Naive thymus-derived CD4-positive, alpha-beta T cell (primary cell): Measurements from ENCODE around the gene DTNB. TPM values are rescaled to one million over a fixed set of nuclear protein-coding genes. Genes with fewer than 3 reads are reported as not detected.
"Not testable (repeated sequence)": the region's sequence is repeated elsewhere in the genome, so short reads cannot be mapped to it uniquely, and the experiment has no call there.

ENCODE experiments used
- ATAC-seq: fragments of 150-1000 bp; cut with Tn5 transposase; 2 replicates; pipeline ENCODE4 v1.10.0; 2021; ENCODE audit warnings: mild to moderate bottlenecking, moderate library complexity
- CTCF ChIA-PET: fragments of 350-600 bp; sonication (Branson Sonifier 250); formaldehyde crosslinking; loops from one replicate; lab custom pipeline; 2021; ENCODE audit warnings: antibody characterized with exemption; lab: Charles Lee
- POLR2A ChIA-PET: fragments of 350-600 bp; sonication (Branson Sonifier 250); formaldehyde crosslinking; loops from one replicate; lab custom pipeline; 2021; ENCODE audit warnings: antibody characterized with exemption, inconsistent platforms; lab: Charles Lee
- DNase-seq, 9 donors: peaks; one replicate each; pipeline versions ENCODE4 v3.0.0 to v3.0.0-alpha.2; 2020 to 2022; ENCODE audit warnings: mixed read lengths in 1 of 9
- H3K27ac ChIP-seq: one replicate; pipeline ENCODE4 v1.7.0; 2013; ENCODE audit warnings: mild to moderate bottlenecking, low read depth, low read length, moderate library complexity
- H3K27me3 ChIP-seq, 2 donors: one replicate each; pipeline ENCODE4 v1.7.0; 2013; ENCODE audit warnings: low read length in 2 of 2, mild to moderate bottlenecking in 2 of 2, moderate library complexity in 2 of 2; ENCODE audit not compliant: control insufficient read depth in 2 of 2, insufficient read depth in 2 of 2
- H3K36me3 ChIP-seq, 3 experiments: 1 replicate in 2 of 3; 2 replicates in 1 of 3; pipeline ENCODE4 v1.7.0; 2013; ENCODE audit warnings: low read length in 3 of 3, mild to moderate bottlenecking in 3 of 3, moderate library complexity in 1 of 3; ENCODE audit not compliant: insufficient read depth in 3 of 3, control insufficient read depth in 2 of 3
- H3K4me1 ChIP-seq, 2 donors: one replicate each; pipeline ENCODE4 v1.7.0; 2013; ENCODE audit warnings: low read length in 2 of 2, mild to moderate bottlenecking in 2 of 2, moderate library complexity in 1 of 2; ENCODE audit not compliant: control insufficient read depth in 2 of 2, insufficient read depth in 2 of 2
- H3K4me3 ChIP-seq: 2 replicates; pipeline ENCODE4 v1.7.0; 2013; ENCODE audit warnings: mild to moderate bottlenecking, low read length
- H3K9me3 ChIP-seq, 3 experiments: 1 replicate in 2 of 3; 2 replicates in 1 of 3; pipeline ENCODE4 v1.7.0; 2013; ENCODE audit warnings: low read length in 3 of 3; ENCODE audit not compliant: control insufficient read depth in 2 of 3
- H3K27ac Mint-ChIP-seq, 9 donors: one replicate each; pipeline ENCODE4 v1.8.0; 2020 to 2022; ENCODE audit warnings: mixed read lengths in 9 of 9, mild to moderate bottlenecking in 8 of 9, moderate library complexity in 5 of 9, inconsistent platforms in 2 of 9
- H3K27me3 Mint-ChIP-seq, 5 donors: one replicate each; pipeline ENCODE4 v1.8.0; 2021 to 2022; ENCODE audit warnings: mixed read lengths in 5 of 5, mild to moderate bottlenecking in 1 of 5
- H3K36me3 Mint-ChIP-seq, 5 donors: one replicate each; pipeline ENCODE4 v1.8.0; 2020 to 2022; ENCODE audit warnings: mixed read lengths in 5 of 5, mild to moderate bottlenecking in 3 of 5, inconsistent platforms in 1 of 5
- H3K4me1 Mint-ChIP-seq, 7 donors: one replicate each; pipeline ENCODE4 v1.8.0; 2020 to 2022; ENCODE audit warnings: mixed read lengths in 7 of 7, mild to moderate bottlenecking in 3 of 7, inconsistent platforms in 1 of 7
- H3K4me3 Mint-ChIP-seq, 10 donors: one replicate each; pipeline ENCODE4 v1.8.0; 2020 to 2022; ENCODE audit warnings: mild to moderate bottlenecking in 10 of 10, mixed read lengths in 10 of 10, moderate library complexity in 6 of 10, inconsistent platforms in 2 of 10
- H3K9me3 Mint-ChIP-seq, 11 donors: one replicate each; pipeline ENCODE4 v1.8.0; 2020 to 2022; ENCODE audit warnings: mixed read lengths in 11 of 11, mild to moderate bottlenecking in 4 of 11, inconsistent platforms in 1 of 11, moderate library complexity in 1 of 11
- intact Hi-C, 2 donors: fragments of 100-400 bp; cut with micrococcal nuclease; formaldehyde crosslinking; loops; one replicate each; pipeline ENCODE4 v1.15.1; 2023
- polyA plus RNA-seq, 2 donors: library from polyadenylated mRNA; unstranded; fragments of 300-500 nt; fragmentation: Illumina TruSeq; gene quantifications; one replicate each; pipeline ENCODE4 v1.2.3, GENCODE V29; 2021
- total RNA-seq, 6 experiments: library from RNA in 5 of 6; stranded (reverse) in 5 of 6; gene quantifications; 1 replicate in 5 of 6; 2 replicates in 1 of 6; pipeline ENCODE4 v1.2.3 and lab custom pipeline; 2021 to 2026

DTNB gene
- total and polyA plus RNA-seq, 7 experiments from 2014 or later, result 17.0 to 56.2 (median 33.1) TPM

DNA sequence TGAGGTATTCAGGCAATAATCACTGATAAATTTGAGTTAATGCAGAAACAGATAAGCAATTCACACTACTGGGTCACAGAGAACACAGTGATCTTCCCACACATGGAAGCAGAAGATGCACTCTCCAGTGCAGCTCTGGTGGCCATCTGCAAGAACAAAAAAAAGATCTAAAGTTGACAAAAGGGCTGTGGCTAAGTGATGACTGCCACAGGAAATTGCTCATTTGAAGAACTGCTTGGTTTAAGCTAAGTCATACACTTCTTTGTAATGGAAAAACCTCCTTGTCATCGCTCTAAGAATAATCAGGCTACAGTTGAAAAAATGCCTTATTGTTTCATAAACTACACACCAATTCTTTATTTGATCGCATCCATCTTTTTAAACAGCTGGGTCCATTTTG is 115.1 kb downstream of the DTNB start:
- CTCF ChIA-PET, result no interaction called here
- H3K4me3 ChIP-seq, result no peak overlapping the region

DNA sequence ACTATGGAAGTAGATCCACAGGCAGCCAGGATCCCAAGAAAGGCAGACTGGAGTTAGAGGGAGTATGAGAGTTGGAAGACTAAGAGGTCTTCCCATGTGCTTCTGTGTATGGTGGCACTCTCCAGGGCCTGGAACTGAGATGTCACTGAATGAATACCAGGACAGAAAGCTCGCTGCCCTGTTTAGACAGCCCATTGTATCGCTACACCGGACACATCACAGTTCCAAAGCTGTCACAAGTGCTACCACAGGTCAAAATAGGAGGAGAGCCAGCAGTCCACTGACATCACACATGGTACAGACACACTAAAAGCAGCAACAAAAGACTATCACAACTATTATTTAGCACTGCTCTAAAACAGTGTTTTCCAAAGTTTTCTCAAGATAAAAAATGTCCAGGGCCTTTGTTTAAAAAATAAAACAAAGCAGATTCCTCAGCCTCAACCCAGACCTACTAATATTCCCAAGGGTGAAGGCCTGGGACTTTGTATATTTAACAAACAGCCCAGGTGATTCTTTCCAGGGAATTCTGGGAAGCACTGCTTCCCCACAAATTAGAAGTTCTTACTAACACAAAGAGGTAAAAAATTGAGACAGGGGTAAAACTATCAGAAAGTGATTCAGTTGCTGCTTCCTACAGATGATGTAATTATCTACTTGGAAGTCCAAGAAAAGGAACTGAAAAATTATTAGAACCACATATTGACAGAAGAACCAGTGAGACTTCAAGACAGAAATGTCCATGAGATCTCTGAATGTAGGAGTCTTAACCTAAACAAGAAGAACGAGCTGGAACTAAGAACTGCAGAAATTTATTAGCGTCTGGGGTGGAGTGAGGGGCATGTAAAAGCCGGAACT is 116.0 kb downstream of the DTNB start:
- DNase-seq (no peak), ATAC-seq (peak; percentile 23)
- H3K36me3 ChIP-seq, result no peaks in the 10 kb centered on the region
- peak overlapping the region in 1 of 10 donors; percentile 44 for H3K4me3 Mint-ChIP-seq
- no peaks in the 10 kb centered on the region for H3K27me3 ChIP-seq
- intact Hi-C loops, result loop anchor here in 1 of 2 donors (1.0 to 2.0 kb wide), 5 partner anchors 10 to 195 kb away; no protein-coding TSS in a partner anchor
- peaks cover 0 to 22% (median 17%) of the 10 kb centered on the region in 5 donors for H3K36me3 Mint-ChIP-seq
- CTCF ChIA-PET, result no interaction called here
- H3K4me3 ChIP-seq, result no peak overlapping the region
- H3K9me3 ChIP-seq, result no peaks in the 10 kb centered on the region
- H3K27me3 Mint-ChIP-seq, result no peaks in the 10 kb centered on the region
- H3K9me3 Mint-ChIP-seq, result peaks cover 0 to 13% (median 0%) of the 10 kb centered on the region in 11 donors
- H3K27ac ChIP-seq, result no peak overlapping the region
- peaks cover 17 to 57% (median 34%) of the 10 kb centered on the region in 7 donors for H3K4me1 Mint-ChIP-seq
- peaks cover 6 to 8% of the 10 kb centered on the region in 2 donors for H3K4me1 ChIP-seq
- H3K27ac Mint-ChIP-seq, result peak overlapping the region in 2 of 9 donors; percentile 53 to 92
- POLR2A ChIA-PET, result no interaction called here

More for the DNA sequence above, 115.1 kb downstream of the DTNB start:
- H3K4me1 Mint-ChIP-seq, result peaks cover 17 to 56% (median 34%) of the 10 kb centered on the region in 7 donors
- Histone ChIP-seq H3K27ac (no peak overlapping the region), H3K4me1 (peaks cover 6 to 8% of the 10 kb centered on the region in 2 donors), H3K9me3 (no peaks in the 10 kb centered on the region), H3K27me3 (no peaks in the 10 kb centered on the region), H3K36me3 (no peaks in the 10 kb centered on the region)
- H3K9me3 Mint-ChIP-seq, result peaks cover 0 to 13% (median 0%) of the 10 kb centered on the region in 11 donors
- no peaks in the 10 kb centered on the region for H3K27me3 Mint-ChIP-seq
- peak; percentile 94 for ATAC-seq
- DNase-seq, result peak in 6 of 9 donors; percentile 25 to 48 (median 32)
- intact Hi-C loops, result loop anchor here in 1 of 2 donors (1.0 to 2.0 kb wide), 5 partner anchors 9 to 195 kb away; no protein-coding TSS in a partner anchor
- H3K36me3 Mint-ChIP-seq, result peaks cover 0 to 22% (median 17%) of the 10 kb centered on the region in 5 donors
- H3K27ac Mint-ChIP-seq, result peak overlapping the region in 3 of 9 donors; percentile 20 to 92 (median 41)
- peak overlapping the region in 1 of 10 donors; percentile 44 for H3K4me3 Mint-ChIP-seq
- POLR2A ChIA-PET, result no interaction called here

DNA sequence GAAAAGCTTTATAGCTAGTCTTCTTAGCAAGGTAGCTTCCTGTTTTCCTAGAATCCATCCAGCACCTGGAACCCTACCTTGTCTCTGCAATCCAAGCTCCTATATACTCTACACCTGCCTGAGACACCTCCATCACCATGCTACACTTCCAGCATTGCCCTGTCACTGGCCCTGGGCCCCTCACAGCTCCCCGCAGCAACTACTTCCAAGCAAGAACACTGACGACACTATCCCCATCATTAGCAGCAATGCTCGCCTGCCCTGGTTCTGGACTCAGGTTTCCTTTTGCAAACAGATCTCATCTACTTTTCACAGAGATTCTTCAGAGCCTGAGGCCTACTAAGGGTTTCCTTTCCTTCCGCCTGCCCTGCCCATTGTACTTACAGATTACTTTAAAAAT is 121.1 kb downstream of the DTNB start:
- Mint-ChIP-seq H3K9me3 (no peaks in the 10 kb centered on the region), H3K4me3 (no peak overlapping the region), H3K36me3 (peaks cover 0 to 32% (median 3%) of the 10 kb centered on the region in 5 donors), H3K27me3 (no peaks in the 10 kb centered on the region), H3K27ac (peak overlapping the region in 1 of 9 donors; percentile 65), H3K4me1 (peaks cover 0 to 24% (median 0%) of the 10 kb centered on the region in 7 donors)
- no peaks in the 10 kb centered on the region for H3K9me3 ChIP-seq
- H3K36me3 ChIP-seq, result no peaks in the 10 kb centered on the region
- ATAC-seq (no peak), DNase-seq (no peak)
- CTCF ChIA-PET, result interaction anchor here (0.5 kb wide), 1 partner anchor 517 kb away, joined by 3 read pairs; no protein-coding TSS in a partner anchor
- no peak overlapping the region for H3K27ac ChIP-seq
- H3K4me3 ChIP-seq, result no peak overlapping the region
- no peaks in the 10 kb centered on the region for H3K27me3 ChIP-seq
- POLR2A ChIA-PET, result no interaction called here
- intact Hi-C loops, result no loop called here
- H3K4me1 ChIP-seq, result no peaks in the 10 kb centered on the region

DNA sequence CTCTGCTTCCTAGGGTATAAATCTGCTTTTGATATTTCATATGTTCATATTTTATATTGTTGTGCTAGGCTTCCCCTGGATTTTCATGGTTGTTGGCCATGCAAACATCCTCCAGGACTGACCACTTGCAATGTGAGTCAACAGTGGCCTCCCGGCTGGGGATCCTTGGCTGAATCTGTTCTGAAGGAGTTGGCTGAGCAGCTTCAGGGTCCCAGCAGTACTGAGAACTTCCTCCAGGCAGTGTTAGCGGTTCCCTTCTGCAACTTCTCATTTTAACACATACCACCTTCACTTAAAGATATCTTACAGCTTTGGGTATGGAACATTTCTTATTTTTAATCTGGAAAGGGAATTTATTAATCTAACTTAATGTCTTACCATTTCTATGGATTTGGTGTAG is 122.1 kb downstream of the DTNB start:
- Mint-ChIP-seq H3K27me3 (no peaks in the 10 kb centered on the region), H3K36me3 (peaks cover 0 to 25% (median 6%) of the 10 kb centered on the region in 5 donors), H3K27ac (no peak overlapping the region), H3K4me1 (peaks cover 0 to 14% (median 0%) of the 10 kb centered on the region in 7 donors), H3K9me3 (no peaks in the 10 kb centered on the region), H3K4me3 (no peak overlapping the region)
- Histone ChIP-seq H3K36me3 (no peaks in the 10 kb centered on the region), H3K4me3 (no peak overlapping the region), H3K9me3 (no peaks in the 10 kb centered on the region), H3K27me3 (no peaks in the 10 kb centered on the region), H3K27ac (no peak overlapping the region), H3K4me1 (no peaks in the 10 kb centered on the region)
- intact Hi-C loops, result no loop called here
- ATAC-seq (peak; percentile 46), DNase-seq (no peak)
- POLR2A ChIA-PET, result no interaction called here
- CTCF ChIA-PET, result no interaction called here

DNA sequence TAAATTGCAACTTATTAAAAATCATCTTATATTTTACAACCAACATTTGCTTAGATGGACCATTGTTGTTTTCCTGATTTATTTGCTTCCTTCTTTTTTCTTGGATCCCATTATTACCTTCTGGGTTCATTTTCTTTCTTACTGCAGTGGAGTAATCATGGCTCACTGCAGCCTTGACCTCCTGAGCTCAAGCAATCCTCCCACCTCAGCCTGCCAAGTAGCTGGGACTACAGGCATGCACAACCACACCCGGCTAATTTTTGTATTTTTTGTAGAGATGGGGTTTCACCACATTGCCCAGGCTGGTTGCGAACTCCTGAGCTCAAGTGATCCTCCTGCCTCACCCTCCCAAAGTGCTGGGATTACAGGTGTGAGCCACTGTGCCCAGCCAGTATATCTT is 123.8 kb downstream of the DTNB start:
- DNase-seq, intact Hi-C loops, H3K27ac Mint-ChIP-seq, H3K27me3 Mint-ChIP-seq, H3K27ac ChIP-seq, H3K4me3 ChIP-seq, H3K27me3 ChIP-seq, H3K36me3 ChIP-seq, CTCF ChIA-PET, POLR2A ChIA-PET, H3K9me3 ChIP-seq, ATAC-seq, H3K4me3 Mint-ChIP-seq, H3K4me1 ChIP-seq, H3K9me3 Mint-ChIP-seq: not testable (repeated sequence)
- Mint-ChIP-seq H3K36me3 (peaks cover 0 to 28% (median 3%) of the 10 kb centered on the region in 5 donors), H3K4me1 (peaks cover 0 to 13% (median 0%) of the 10 kb centered on the region in 7 donors)

DNA sequence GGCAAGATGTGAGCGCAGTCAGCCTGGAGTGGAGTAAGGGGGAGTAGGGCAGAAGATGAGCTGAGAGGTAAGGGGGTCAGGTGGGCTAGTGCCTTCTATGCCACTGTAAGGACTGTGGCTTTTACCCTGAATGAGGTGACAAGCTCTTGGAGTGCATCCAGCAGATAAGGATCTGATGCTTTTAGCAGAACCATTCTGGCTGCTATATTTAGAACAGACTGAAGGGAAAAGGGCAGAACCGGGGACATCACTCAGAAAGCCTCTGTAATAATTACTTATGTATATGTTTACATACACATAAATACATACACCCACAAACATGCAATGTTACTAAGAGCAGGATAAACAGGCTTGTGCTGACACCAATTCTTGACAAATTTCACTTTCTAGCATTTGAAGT is 124.8 kb downstream of the DTNB start:
- Histone ChIP-seq H3K4me1 (no peaks in the 10 kb centered on the region), H3K27me3 (no peaks in the 10 kb centered on the region), H3K9me3 (no peaks in the 10 kb centered on the region), H3K36me3 (no peaks in the 10 kb centered on the region), H3K4me3 (no peak overlapping the region), H3K27ac (no peak overlapping the region)
- Mint-ChIP-seq H3K9me3 (no peaks in the 10 kb centered on the region), H3K27me3 (no peaks in the 10 kb centered on the region), H3K27ac (peak overlapping the region in 1 of 9 donors; percentile 31), H3K4me1 (peaks cover 0 to 16% (median 0%) of the 10 kb centered on the region in 7 donors), H3K36me3 (peaks cover 0 to 24% (median 0%) of the 10 kb centered on the region in 5 donors), H3K4me3 (no peak overlapping the region)
- CTCF ChIA-PET, result no interaction called here
- ATAC-seq (no peak), DNase-seq (no peak)
- POLR2A ChIA-PET, result no interaction called here
- intact Hi-C loops, result no loop called here
